Loucy (cell line): Measurements from ENCODE around the gene SNTN.

ENCODE experiments used
- H2AFZ ChIP-seq: fragments of 200-600 bp; sonication (generic); 2 replicates; pipeline ENCODE4 v1.6.0; 2016; ENCODE audit warnings: antibody characterized with exemption, mild to moderate bottlenecking, low read length, moderate library complexity
- H3F3A ChIP-seq: fragments of 200-600 bp; 2 replicates; pipeline ENCODE4 v1.6.0; 2016; ENCODE audit warnings: antibody characterized with exemption, low read depth, mild to moderate bottlenecking
- H3K27me3 ChIP-seq: fragments of 200-600 bp; sonication (generic); 2 replicates; pipeline ENCODE4 v1.6.1; 2014; ENCODE audit warnings: low read length, mild to moderate bottlenecking; ENCODE audit not compliant: insufficient read depth, poor library complexity, severe bottlenecking
- H3K36me3 ChIP-seq: fragments of 200-600 bp; sonication (generic); 2 replicates; pipeline ENCODE4 v1.6.1; 2016; ENCODE audit warnings: low read length; ENCODE audit not compliant: insufficient read depth
- H3K4me1 ChIP-seq: fragments of 200-600 bp; sonication (generic); 2 replicates; pipeline ENCODE4 v1.5.1; 2014; ENCODE audit warnings: low read length, mild to moderate bottlenecking; ENCODE audit not compliant: insufficient read depth, poor library complexity, severe bottlenecking
- H3K4me2 ChIP-seq: fragments of 200-600 bp; sonication (generic); 2 replicates; pipeline ENCODE4 v1.6.0; 2014; ENCODE audit warnings: antibody characterized with exemption, low read length, low read depth, mild to moderate bottlenecking; ENCODE audit not compliant: poor library complexity, severe bottlenecking
- H3K4me3 ChIP-seq: fragments of 200-600 bp; sonication (generic); 2 replicates; pipeline ENCODE4 v1.5.1; 2014; ENCODE audit warnings: low read length, mild to moderate bottlenecking, mixed read lengths; ENCODE audit not compliant: poor library complexity, severe bottlenecking
- H3K79me2 ChIP-seq: fragments of 200-600 bp; sonication (generic); 2 replicates; pipeline ENCODE4 v1.6.1; 2014; ENCODE audit warnings: low read length; ENCODE audit not compliant: insufficient read depth
- H3K9ac ChIP-seq: fragments of 200-600 bp; sonication (generic); 2 replicates; pipeline ENCODE4 v1.6.0; 2014; ENCODE audit warnings: mild to moderate bottlenecking, low read depth, low read length, moderate library complexity; ENCODE audit not compliant: poor library complexity, severe bottlenecking
- H3K9me2 ChIP-seq: fragments of 200-600 bp; sonication (generic); replicated peaks from 2 replicates; pipeline ENCODE4 v1.6.1; 2016; ENCODE audit warnings: low read depth, low read length, mixed read lengths
- H3K9me3 ChIP-seq: fragments of 200-600 bp; sonication (generic); 2 replicates; pipeline ENCODE4 v1.6.1; 2014; ENCODE audit warnings: mild to moderate bottlenecking, antibody characterized with exemption, low read length, low read depth; ENCODE audit not compliant: insufficient read depth
- H4K20me1 ChIP-seq: fragments of 200-600 bp; sonication (generic); 2 replicates; pipeline ENCODE4 v1.6.0; 2014; ENCODE audit warnings: antibody characterized with exemption, low read length, mild to moderate bottlenecking; ENCODE audit not compliant: insufficient read depth, poor library complexity, severe bottlenecking
- CTCF ChIP-seq: fragments of 200-600 bp; sonication (generic); conservative IDR thresholded peaks from 2 replicates; pipeline ENCODE4 v1.5.1; 2014; ENCODE audit warnings: mild to moderate bottlenecking, antibody characterized with exemption, low read length
- EZH2phosphoT487 ChIP-seq: fragments of 200-600 bp; IDR thresholded peaks from 2 replicates; pipeline ENCODE4 v1.6.1; 2018; ENCODE audit warnings: antibody characterized with exemption, mild to moderate bottlenecking, moderate library complexity, borderline replicate concordance

Gene SNTN

DNA sequence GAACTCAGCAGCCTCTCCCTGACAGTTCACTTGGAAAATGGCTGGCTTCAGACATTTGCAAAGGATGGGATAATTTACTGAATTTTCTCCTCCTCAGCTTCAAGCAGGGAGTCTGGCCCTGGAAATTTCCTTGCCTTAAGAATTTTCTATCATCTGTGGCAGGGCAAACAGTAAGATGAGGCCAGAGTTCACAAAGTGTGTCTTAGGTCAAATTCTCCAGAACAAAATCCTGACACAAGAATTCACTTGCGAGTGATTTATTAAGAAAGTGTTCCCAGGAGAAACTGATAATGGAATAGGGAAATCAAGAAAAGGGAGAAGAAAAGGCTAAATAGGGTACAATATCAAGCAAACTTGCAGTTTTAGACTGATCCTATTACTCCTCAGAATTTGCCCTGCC lies 55.3 kb downstream of the SNTN start:
- Histone ChIP-seq H3K9ac (no peak overlapping the region), H3K9me3 (no peaks in the 10 kb centered on the region), H3K4me3 (no peak overlapping the region), H3K27me3 (no peaks in the 10 kb centered on the region), H3F3A (no peaks in the 10 kb centered on the region), H3K4me2 (no peak overlapping the region), H3K36me3 (no peaks in the 10 kb centered on the region), H3K79me2 (no peaks in the 10 kb centered on the region), H4K20me1 (no peaks in the 10 kb centered on the region), H3K4me1 (no peaks in the 10 kb centered on the region), H3K9me2 (no peaks in the 10 kb centered on the region), H2AFZ (no peak overlapping the region)
- TF ChIP-seq CTCF (no peak), EZH2phosphoT487 (no peak)

DNA sequence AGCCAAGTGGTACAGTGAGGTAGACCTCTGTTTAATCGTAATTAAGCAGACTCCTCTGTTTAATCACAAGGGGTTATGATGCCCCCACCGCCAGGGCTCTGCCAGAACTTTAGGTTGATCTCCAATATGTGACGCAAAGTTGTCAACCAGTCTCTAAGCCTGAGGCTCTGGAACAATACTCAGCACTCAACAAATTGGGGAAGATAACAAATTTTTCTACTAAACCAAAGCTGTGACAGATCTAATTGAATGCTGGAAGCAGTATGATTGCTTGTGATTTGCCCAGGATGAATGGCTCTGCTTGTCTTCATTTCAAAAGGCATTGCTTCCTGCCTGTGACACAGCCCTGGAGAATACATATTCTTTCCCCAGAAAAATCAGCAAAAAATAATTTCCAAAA lies 57.1 kb downstream of the SNTN start:
- TF ChIP-seq EZH2phosphoT487 = no peak
- no peak for TF ChIP-seq CTCF
- H3K4me1 ChIP-seq = no peaks in the 10 kb centered on the region

More for the DNA sequence above, 57.1 kb downstream of the SNTN start:
- Histone ChIP-seq H3K9ac (no peak overlapping the region), H3K9me2 (no peaks in the 10 kb centered on the region), H2AFZ (no peak overlapping the region), H3K36me3 (no peaks in the 10 kb centered on the region), H3K4me2 (no peak overlapping the region), H3K79me2 (no peaks in the 10 kb centered on the region), H3K27me3 (no peaks in the 10 kb centered on the region), H3F3A (no peaks in the 10 kb centered on the region), H3K9me3 (no peaks in the 10 kb centered on the region), H4K20me1 (no peaks in the 10 kb centered on the region), H3K4me3 (no peak overlapping the region)
